Raji (cell line): ENCODE measurements around the gene SLC2A14.

Experiments
- POLR2A ChIP-seq: IDR thresholded peaks from 2 replicates; pipeline ENCODE4 v1.6.1; 2011; ENCODE audit warnings: low read depth, low read length, control low read depth; ENCODE audit not compliant: insufficient read depth

SLC2A14 gene

GRCh38 chr12:7864601-7865150, 8.0 kb downstream of the SLC2A14 start:
- no peak for TF ChIP-seq POLR2A

GRCh38 chr12:7859552-7859951, 13.2 kb downstream of the SLC2A14 start:
- no peak for TF ChIP-seq POLR2A

DNA sequence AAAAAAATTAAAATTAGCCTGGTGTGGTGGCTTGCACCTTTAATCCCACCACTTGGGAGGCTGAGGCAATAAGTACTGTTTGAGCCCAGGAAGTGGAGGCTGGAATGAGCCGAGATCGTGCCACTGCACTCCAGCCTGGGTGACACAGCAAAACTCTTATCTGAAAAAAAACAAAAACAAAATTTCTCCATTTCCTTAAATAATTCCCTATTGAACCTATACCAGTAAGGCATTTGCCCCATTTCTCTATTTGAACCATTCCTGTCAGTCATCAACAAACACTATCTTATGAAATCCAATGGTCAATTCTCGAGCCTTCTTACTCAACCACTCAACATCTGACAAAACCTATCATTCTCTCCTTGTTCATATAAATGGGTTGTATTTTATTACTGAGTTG, 14.7 kb downstream of the SLC2A14 start:
- no peak for TF ChIP-seq POLR2A

DNA sequence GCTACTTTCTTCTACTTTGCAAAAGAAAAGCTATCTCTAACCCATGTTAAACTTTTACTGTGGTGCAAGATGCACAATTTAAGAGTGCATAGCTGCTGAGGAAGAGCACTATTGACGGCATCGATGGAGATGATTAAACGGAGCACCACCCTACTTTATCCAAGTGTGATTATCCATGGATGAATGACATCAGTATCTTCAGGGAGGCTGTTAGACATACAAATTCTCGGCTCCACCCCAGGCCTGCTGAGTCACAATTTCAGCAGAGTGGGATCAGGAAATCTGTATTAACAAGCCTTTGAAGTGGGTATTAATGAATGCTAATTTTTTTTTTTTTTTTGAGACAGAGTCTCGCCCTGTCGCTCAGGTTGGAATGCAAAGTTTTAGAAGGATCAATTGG, 16.2 kb downstream of the SLC2A14 start:
- TF ChIP-seq POLR2A = no peak

DNA sequence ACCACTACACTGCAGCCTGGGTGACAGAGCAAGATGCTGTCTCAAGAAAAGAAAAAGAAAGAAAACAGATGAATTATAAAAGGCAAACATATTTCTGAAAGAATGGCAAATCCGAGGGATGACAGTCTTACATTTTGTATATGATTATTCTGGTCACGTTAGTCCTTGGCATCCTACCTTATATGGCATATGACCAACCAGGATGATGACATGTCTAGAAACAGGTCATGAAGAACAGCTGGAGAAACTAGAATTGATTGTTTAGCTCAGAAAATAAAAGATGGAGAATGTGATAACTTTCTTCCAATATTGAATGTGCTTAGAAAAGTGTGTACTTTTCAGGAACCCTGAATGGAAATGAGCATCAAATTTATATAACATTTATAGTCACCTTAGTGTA, 19.2 kb downstream of the SLC2A14 start:
- no peak for TF ChIP-seq POLR2A

DNA sequence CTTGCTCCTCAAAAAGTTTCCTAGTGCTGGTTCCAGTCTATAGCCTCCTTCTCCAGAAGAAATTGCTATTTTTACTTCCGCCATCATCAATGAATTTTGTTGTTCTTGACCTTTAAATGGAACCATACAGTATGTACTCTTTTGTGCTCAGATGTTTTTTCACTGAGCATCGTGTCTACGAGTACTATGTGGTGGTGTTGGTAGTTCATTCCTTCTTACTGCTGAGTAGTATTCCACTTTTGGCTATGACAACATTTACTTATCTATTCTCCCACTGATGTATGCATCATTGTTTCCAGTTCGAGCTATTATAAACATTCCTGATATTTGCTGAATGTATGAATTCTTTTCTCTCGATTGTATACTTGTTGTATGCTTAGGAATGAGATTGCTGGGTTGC, 28.6 kb downstream of the SLC2A14 start:
- TF ChIP-seq POLR2A = no peak

GRCh38 chr12:7837366-7837765, 35.3 kb downstream of the SLC2A14 start:
- TF ChIP-seq POLR2A = no peak

DNA sequence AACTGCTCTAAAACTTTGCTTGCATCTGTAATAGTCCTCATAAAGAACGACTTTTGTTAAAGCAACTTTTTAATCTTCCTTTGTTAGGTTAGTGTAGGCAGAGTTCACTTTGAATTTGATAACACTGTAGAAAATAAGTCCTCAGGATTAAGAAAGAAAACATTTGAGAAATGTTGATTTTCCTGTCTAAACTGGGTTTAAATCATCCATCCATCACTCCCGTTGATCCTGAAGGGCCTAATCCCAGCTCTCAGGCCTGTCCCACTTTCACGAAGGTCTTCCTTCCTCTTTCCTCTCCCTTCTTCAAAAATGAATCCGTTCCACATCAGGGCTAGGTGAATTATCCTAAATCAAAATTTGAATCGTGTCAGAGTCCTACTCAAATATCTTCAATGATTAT, 36.9 kb downstream of the SLC2A14 start:
- TF ChIP-seq POLR2A = no peak

DNA sequence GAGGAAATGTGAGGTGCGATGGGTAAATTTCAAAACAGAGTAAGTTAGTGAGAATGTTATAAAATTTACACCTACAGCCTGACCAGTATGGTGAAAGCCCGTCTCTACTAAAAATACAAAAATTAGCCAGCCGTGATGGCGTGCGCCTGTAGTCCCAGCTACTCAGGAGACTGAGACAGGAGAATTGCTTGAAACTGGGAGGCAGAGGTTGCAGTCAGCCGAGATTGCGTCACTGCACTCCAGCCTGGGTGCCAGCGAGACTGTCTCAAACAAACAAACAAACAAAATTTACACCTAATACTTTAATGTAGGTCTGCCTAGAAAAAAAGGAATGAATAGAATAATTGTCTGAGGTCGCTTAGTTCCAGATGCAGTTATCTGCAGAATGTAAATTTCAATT, 37.6 kb downstream of the SLC2A14 start:
- no peak for TF ChIP-seq POLR2A

- TF ChIP-seq POLR2A = no peak
These were observed 38.0 kb downstream of the SLC2A14 start for GRCh38 chr12:7834701-7835100.

GRCh38 chr12:7833831-7834230, 38.9 kb downstream of the SLC2A14 start:
- no peak for TF ChIP-seq POLR2A

DNA sequence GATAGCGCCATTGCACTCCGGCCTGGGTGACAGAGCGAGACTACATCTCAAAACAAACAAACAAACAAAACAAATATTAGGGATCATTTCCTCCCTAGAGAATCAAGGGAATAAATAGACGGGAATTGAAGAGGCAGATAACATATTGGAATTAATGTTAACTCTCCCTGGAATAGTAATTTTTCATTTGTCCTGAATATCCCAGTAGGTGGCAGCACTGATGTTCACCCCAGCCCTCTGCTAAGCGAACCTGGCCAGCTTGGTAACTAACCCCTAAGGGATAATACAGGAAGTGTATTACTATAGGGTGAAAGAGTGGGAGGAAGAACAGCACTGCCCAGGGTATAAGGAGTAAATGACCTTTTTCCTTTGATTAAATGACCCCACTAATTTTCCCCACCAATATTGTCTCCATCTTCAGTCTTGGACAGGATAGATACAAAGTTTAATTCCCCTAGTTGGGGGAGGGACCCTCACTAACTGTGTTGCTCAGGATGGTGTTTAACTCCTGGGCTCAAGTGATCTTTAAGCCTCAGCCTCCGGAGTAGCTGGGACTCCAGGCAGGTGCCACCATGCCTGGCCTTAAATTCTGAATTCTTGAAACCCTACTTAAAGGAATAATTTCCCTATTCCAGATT, 40.5 kb downstream of the SLC2A14 start:
- no peak for TF ChIP-seq POLR2A

GRCh38 chr12:7806863-7807487, 65.7 kb downstream of the SLC2A14 start:
- no peak for TF ChIP-seq POLR2A

DNA sequence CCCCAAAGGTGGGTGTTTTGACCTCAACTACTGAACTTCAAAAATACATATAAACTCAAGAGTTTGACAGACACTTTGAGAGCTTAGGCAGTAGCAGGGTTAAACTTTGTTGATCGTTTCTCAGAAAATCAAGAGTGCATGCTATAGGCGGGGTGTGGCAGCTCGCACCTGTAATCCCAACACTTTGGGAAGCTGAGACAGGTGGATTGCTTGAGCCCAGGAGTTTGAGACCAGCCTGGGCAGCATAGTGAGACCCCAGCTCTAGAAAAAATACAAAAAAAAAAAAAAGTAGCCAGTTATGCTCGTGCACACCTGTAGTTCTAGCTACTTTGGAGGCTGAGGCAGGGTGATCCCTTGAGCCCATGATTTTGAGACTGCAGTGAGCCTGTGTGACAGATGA, 71.3 kb downstream of the SLC2A14 start:
- TF ChIP-seq POLR2A = no peak

DNA sequence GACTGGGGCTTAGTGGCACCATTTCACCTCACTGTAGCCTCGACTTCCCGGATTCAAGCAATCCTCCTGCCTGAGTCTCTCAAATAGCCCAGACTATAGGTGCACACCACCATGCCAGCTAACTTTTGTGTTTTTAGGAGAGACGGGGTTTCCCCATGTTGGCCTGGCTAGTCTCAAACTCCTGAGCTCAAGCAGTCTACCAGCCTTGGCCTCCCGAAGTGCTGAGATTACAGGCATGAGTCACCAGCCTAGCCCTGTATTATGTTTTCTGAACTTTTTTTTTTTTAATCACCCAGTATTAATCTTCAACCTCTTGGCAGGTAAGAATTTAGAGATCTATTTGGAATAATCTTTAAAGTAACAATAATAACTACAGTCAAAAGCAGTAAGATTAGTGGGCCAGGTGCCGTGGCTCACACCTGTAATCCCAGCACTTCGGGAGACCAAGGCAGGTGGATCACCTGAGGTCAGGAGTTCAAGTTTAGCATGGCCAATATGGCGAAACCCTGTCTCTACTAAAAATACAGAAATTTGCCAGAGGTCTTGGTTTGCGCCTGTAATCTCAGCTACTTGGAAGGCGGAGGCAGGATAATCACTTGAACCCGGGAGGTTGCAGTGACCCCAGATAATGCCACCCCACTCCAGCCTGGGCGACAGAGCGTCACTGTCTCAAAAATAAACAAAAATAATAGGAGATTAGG, 74.9 kb downstream of the SLC2A14 start:
- TF ChIP-seq POLR2A = no peak

DNA sequence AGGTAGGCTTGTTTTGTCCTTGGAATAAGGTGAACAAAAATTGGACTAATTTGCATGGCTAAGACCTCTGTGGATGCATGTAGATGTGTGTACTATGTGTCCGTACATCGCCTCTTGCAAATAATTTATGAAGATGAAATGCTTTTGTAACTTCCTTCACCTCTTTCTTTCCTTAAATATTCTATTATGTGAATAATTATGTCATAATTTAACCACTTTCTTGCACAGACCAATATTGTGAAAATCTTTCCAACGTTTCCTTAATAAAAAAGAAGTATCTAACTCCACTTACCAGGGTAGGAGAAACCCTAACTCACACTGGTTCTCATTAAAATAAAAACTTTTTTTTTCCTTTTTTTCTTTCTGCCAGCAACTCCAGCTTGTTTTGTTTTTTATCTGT, 79.5 kb downstream of the SLC2A14 start:
- no peak for TF ChIP-seq POLR2A
